Lung (tissue), 12 donors: ENCODE results near the gene MUCL3. TPM values are rescaled to one million over a fixed set of nuclear protein-coding genes. Genes with fewer than 3 reads are reported as not detected.
"Not testable (repeated sequence)": the region's sequence is repeated elsewhere in the genome, so short reads cannot be mapped to it uniquely, and the experiment has no call there.

Source experiments
- ATAC-seq: fragments of 200-7000 bp; cut with Tn5 transposase; one replicate; pipeline ENCODE4 v1.9.1; 2020; ENCODE audit warnings: moderate number of reproducible peaks; ENCODE audit not compliant: insufficient read depth, low FRiP score
- DNase-seq, 3 donors: peaks; one replicate each; pipeline ENCODE4 v3.0.0-alpha.2; 2013 to 2017
- H3K27ac ChIP-seq, 2 donors: one replicate each; pipeline ENCODE4 v1.5.1; 2013; ENCODE audit warnings: mild to moderate bottlenecking in 2 of 2, moderate library complexity in 2 of 2, control low read depth in 1 of 2, inconsistent platforms in 1 of 2, low read depth in 1 of 2, low read length in 1 of 2
- H3K27me3 ChIP-seq, 3 donors: one replicate each; pipeline ENCODE4 v1.5.1; 2013; ENCODE audit warnings: low read length in 2 of 3; ENCODE audit not compliant: control insufficient read depth in 3 of 3, insufficient read depth in 3 of 3
- H3K36me3 ChIP-seq, 4 donors: one replicate each; pipeline ENCODE4 v1.5.1; 2013; ENCODE audit warnings: low read length in 4 of 4, mild to moderate bottlenecking in 1 of 4, moderate library complexity in 1 of 4; ENCODE audit not compliant: control insufficient read depth in 4 of 4, insufficient read depth in 4 of 4
- H3K4me1 ChIP-seq, 5 donors: one replicate each; pipeline ENCODE4 v1.5.1; 2013; ENCODE audit warnings: low read length in 5 of 5, mild to moderate bottlenecking in 2 of 5, moderate library complexity in 1 of 5; ENCODE audit not compliant: control insufficient read depth in 5 of 5, insufficient read depth in 5 of 5
- H3K4me3 ChIP-seq: one replicate; pipeline ENCODE4 v1.5.1; 2013; ENCODE audit warnings: mild to moderate bottlenecking, control low read depth, moderate library complexity
- H3K9ac ChIP-seq, 2 donors: one replicate each; pipeline ENCODE4 v1.5.1; 2013; ENCODE audit warnings: low read length in 2 of 2, control low read depth in 1 of 2; ENCODE audit not compliant: insufficient read depth in 1 of 2
- H3K9me3 ChIP-seq, 4 donors: one replicate each; pipeline ENCODE4 v1.5.1; 2013; ENCODE audit warnings: low read length in 3 of 4, mild to moderate bottlenecking in 1 of 4, moderate library complexity in 1 of 4; ENCODE audit not compliant: control insufficient read depth in 4 of 4, insufficient read depth in 3 of 4
- CTCF ChIP-seq: IDR thresholded peaks from 2 replicates; pipeline ENCODE4 v1.5.1; 2012; ENCODE audit warnings: mild to moderate bottlenecking; ENCODE audit errors: control extremely low read depth, extremely low read depth
- whole genome bisulfite sequencing, 2 donors: extraction: QIAGEN DNeasy Blood & Tissue Kit; methylation state at CpG; one replicate each; pipeline ENCODE4 v1.1.7; 2013; 5-methylcytosine and 5-hydroxymethylcytosine counted together
- polyA plus RNA-seq, 2 donors: library from polyadenylated mRNA; stranded (reverse); fragments of 200-250 nt; gene quantifications; one replicate each; pipeline ENCODE4 v1.2.1, GENCODE V29; 2013
- total RNA-seq, 2 donors: library from RNA; depleted of rRNA in 1 of 2; stranded (reverse); fragments of >200 nt in 1 of 2; gene quantifications; one replicate each; pipeline ENCODE4 v1.2.1, GENCODE V29; 2014 to 2021
- donor health status: control.
- donor health status: control.
- donor health status: Bipolar disorder and iron deficiency.
- donor health status: healthy.
- donor health status: DM: yes; HTN: yes; CAD: no.

MUCL3 gene
- total and polyA plus RNA-seq, 4 donors = 0.47 to 6.4 (median 2.0) TPM

- no peak for ATAC-seq
- no peak overlapping the region for H3K4me3 ChIP-seq
- no peak for DNase-seq
- H3K9me3 ChIP-seq = no peaks in the 10 kb centered on the region
- peaks cover 0 to 7% (median 3%) of the 10 kb centered on the region in 4 donors for H3K36me3 ChIP-seq
- H3K27ac ChIP-seq = no peak overlapping the region
- H3K27me3 ChIP-seq = no peaks in the 10 kb centered on the region
- no peak overlapping the region for H3K9ac ChIP-seq
- 47 to 56% methylated on average over 5 of the region's 5 CpGs for whole genome bisulfite sequencing, 2 donors
- no peaks in the 10 kb centered on the region for H3K4me1 ChIP-seq
- TF ChIP-seq CTCF = no peak
Observed at GRCh38 chr6:30902709-30903108, 38.1 kb upstream of the MUCL3 start.

- Histone ChIP-seq H3K4me1 (no peaks in the 10 kb centered on the region), H3K36me3 (peaks cover 0 to 4% (median under 1%) of the 10 kb centered on the region in 4 donors), H3K9me3 (no peaks in the 10 kb centered on the region), H3K27me3 (no peaks in the 10 kb centered on the region), H3K4me3 (no peak overlapping the region), H3K27ac (no peak overlapping the region), H3K9ac (no peak overlapping the region)
- no peak for TF ChIP-seq CTCF
- 88 to 98% methylated on average over 4 of the region's 4 CpGs for WGBS, 2 donors
- DNase-seq (no peak), ATAC-seq (no peak)
Observed at GRCh38 chr6:30903236-30903635, 37.5 kb upstream of the MUCL3 start.

GRCh38 chr6:30907290-30907757, 33.4 kb upstream of the MUCL3 start:
- H3K27me3 ChIP-seq, ATAC-seq, H3K27ac ChIP-seq, H3K9ac ChIP-seq, H3K9me3 ChIP-seq: not testable (repeated sequence)
- H3K36me3 ChIP-seq = peaks cover 0 to 17% (median 8%) of the 10 kb centered on the region in 4 donors
- DNase-seq = peak in 1 of 3 donors; percentile 37
- H3K4me1 ChIP-seq = peaks cover 0 to 10% (median 7%) of the 10 kb centered on the region in 5 donors
- H3K4me3 ChIP-seq = peak overlapping the region; percentile 39
- whole genome bisulfite sequencing, 2 donors = 40 to 53% methylated on average over 16 of the region's 16 CpGs

- H3K9ac ChIP-seq = peak within 1 kb of the TSS in 1 of 2 donors; percentile 89
- no peaks in the 10 kb centered on the region for H3K27me3 ChIP-seq
- peak within 1 kb of the TSS; percentile 43 for H3K4me3 ChIP-seq
- ATAC-seq (peak; percentile 96), DNase-seq (peak; percentile 97 to 99 (median 99))
- peaks cover 0 to 17% (median 8%) of the 10 kb centered on the region in 4 donors for H3K36me3 ChIP-seq
- H3K4me1 ChIP-seq = peaks cover 0 to 10% (median 7%) of the 10 kb centered on the region in 5 donors
- WGBS, 2 donors = 1% methylated on average over 49 of the region's 49 CpGs
- no peaks in the 10 kb centered on the region for H3K9me3 ChIP-seq
- no peak for TF ChIP-seq CTCF
- peak within 1 kb of the TSS in 1 of 2 donors; percentile 47 for H3K27ac ChIP-seq
Observed at GRCh38 chr6:30907758-30908591, 32.8 kb upstream of the MUCL3 start, which contains the start of gene GTF2H4. Gene GTF2H4, plus strand, starts transcription at chr6:30908207.
